Measurements from ENCODE around the gene KCNH2.

KCNH2 gene

GRCh38 chr7:150979713-150980390 is 1.7 kb upstream of the KCNH2 start:
- no peak for TF ChIP-seq CTCF (IDR thresholded peaks at IDR 0.05)
- H3K9me3 ChIP-seq: no peaks in the 10 kb centered on the region
- no peak overlapping the region for H3K27ac ChIP-seq
- peaks cover 0 to 2% of the 10 kb centered on the region in 2 experiments for H3K4me1 ChIP-seq (ENCODE audit: control insufficient read depth in 1 of 2, insufficient read depth in 1 of 2, low read depth in 1 of 2, low read length in 1 of 2)
- no peaks in the 10 kb centered on the region for H3K36me3 ChIP-seq
- H3K27me3 ChIP-seq: peaks cover 98% of the 10 kb centered on the region
- no peak overlapping the region for H3K4me3 ChIP-seq (ENCODE audit: low read depth in 1 of 2, low read length in 1 of 2)

GRCh38 chr7:150977382-150978125 is 567 bp downstream of the KCNH2 start:
- no peak for TF ChIP-seq CTCF (IDR thresholded peaks at IDR 0.05)
- no peak overlapping the region for H3K4me3 ChIP-seq (ENCODE audit: low read depth in 1 of 2, low read length in 1 of 2)
- peaks cover 98% of the 10 kb centered on the region for H3K27me3 ChIP-seq
- no peaks in the 10 kb centered on the region for H3K36me3 ChIP-seq
- H3K9me3 ChIP-seq: no peaks in the 10 kb centered on the region
- no peak overlapping the region for H3K27ac ChIP-seq
- peaks cover 0 to 8% of the 10 kb centered on the region in 2 experiments for H3K4me1 ChIP-seq (ENCODE audit: control insufficient read depth in 1 of 2, insufficient read depth in 1 of 2, low read depth in 1 of 2, low read length in 1 of 2)

- H3K36me3 ChIP-seq: no peaks in the 10 kb centered on the region
- H3K27me3 ChIP-seq: peaks cover 98% of the 10 kb centered on the region
- H3K4me1 ChIP-seq (ENCODE audit: control insufficient read depth in 1 of 2, insufficient read depth in 1 of 2, low read depth in 1 of 2, low read length in 1 of 2): peaks cover 0 to 8% of the 10 kb centered on the region in 2 experiments
- H3K4me3 ChIP-seq (ENCODE audit: low read depth in 1 of 2, low read length in 1 of 2): no peak overlapping the region
- TF ChIP-seq CTCF (IDR thresholded peaks at IDR 0.05): no peak
- no peak overlapping the region for H3K27ac ChIP-seq
- H3K9me3 ChIP-seq: no peaks in the 10 kb centered on the region
These were observed 1.4 kb downstream of the KCNH2 start for GRCh38 chr7:150976529-150977381.

- no peak overlapping the region for H3K4me3 ChIP-seq (ENCODE audit: low read depth in 1 of 2, low read length in 1 of 2)
- H3K27me3 ChIP-seq: peaks cover 98% of the 10 kb centered on the region
- H3K36me3 ChIP-seq: no peaks in the 10 kb centered on the region
- peaks cover 0 to 8% of the 10 kb centered on the region in 2 experiments for H3K4me1 ChIP-seq (ENCODE audit: control insufficient read depth in 1 of 2, insufficient read depth in 1 of 2, low read depth in 1 of 2, low read length in 1 of 2)
- TF ChIP-seq CTCF (IDR thresholded peaks at IDR 0.05): no peak
- H3K27ac ChIP-seq: no peak overlapping the region
- no peaks in the 10 kb centered on the region for H3K9me3 ChIP-seq
These were observed 2.4 kb downstream of the KCNH2 start for GRCh38 chr7:150975536-150976319.
